PC-9 (cell line): ENCODE measurements around the gene BDKRB1. TPM values are rescaled to one million over a fixed set of nuclear protein-coding genes. Genes with fewer than 3 reads are reported as not detected.

Experiments
- Bru-seq: library from RNA; stranded (reverse); fragments of 400-500 nt; gene quantifications from one replicate; lab custom pipeline; 2021; lab: Mats Ljungman, UMichigan
- BruChase-seq, 2 experiments: library from RNA; stranded (reverse); fragments of 400-500 nt; gene quantifications; one replicate each; lab custom pipeline; 2021; lab: Mats Ljungman, UMichigan
- BruUV-seq: library from RNA; stranded (reverse); fragments of 400-500 nt; replicated peaks from 2 replicates; lab custom pipeline; 2021; lab: Mats Ljungman, UMichigan
- CTCF ChIA-PET: fragments of 300-600 bp; sonication (Branson Sonifier 250); formaldehyde crosslinking; loops from one replicate; lab custom pipeline; 2022; ENCODE audit warnings: antibody characterized with exemption; lab: Charles Lee
- POLR2A ChIA-PET: fragments of 300-600 bp; sonication (Branson Sonifier 250); formaldehyde crosslinking; loops from one replicate; lab custom pipeline; 2022; ENCODE audit warnings: antibody characterized with exemption; ENCODE audit not compliant: unreplicated experiment; lab: Charles Lee
- DNase-seq, 2 experiments: peaks; one replicate each; pipeline versions ENCODE4 v3.0.0 to v3.0.0-alpha.2; 2015 to 2022; ENCODE audit warnings: mixed read lengths in 1 of 2
- H2AFZ ChIP-seq: fragments of 200-600 bp; sonication (generic); 2 replicates; pipeline ENCODE4 v1.8.1; 2017; ENCODE audit warnings: antibody characterized with exemption
- H3F3A ChIP-seq: fragments of 200-600 bp; sonication (generic); 2 replicates; pipeline ENCODE4 v1.8.1; 2017; ENCODE audit warnings: antibody characterized with exemption, mild to moderate bottlenecking, low read depth; ENCODE audit not compliant: insufficient read depth
- H3K27ac ChIP-seq: fragments of 200-600 bp; sonication (generic); 2 replicates; pipeline ENCODE4 v1.6.1; 2016; ENCODE audit warnings: mixed run types
- H3K27me3 ChIP-seq: fragments of 200-600 bp; sonication (generic); 2 replicates; pipeline ENCODE4 v1.6.1; 2016; ENCODE audit warnings: low read depth, mixed run types; ENCODE audit not compliant: insufficient read depth
- H3K36me3 ChIP-seq: fragments of 200-600 bp; sonication (generic); 2 replicates; pipeline ENCODE4 v1.6.1; 2016; ENCODE audit warnings: low read depth, mixed run types
- H3K4me1 ChIP-seq: fragments of 200-600 bp; sonication (generic); replicated peaks from 2 replicates; pipeline ENCODE4 v1.6.1; 2016; ENCODE audit warnings: mixed run types; ENCODE audit not compliant: insufficient read depth
- H3K4me2 ChIP-seq: fragments of 200-600 bp; sonication (generic); 2 replicates; pipeline ENCODE4 v1.6.1; 2017; ENCODE audit warnings: mixed run types
- H3K4me3 ChIP-seq: fragments of 200-600 bp; sonication (generic); 2 replicates; pipeline ENCODE4 v1.6.1; 2016; ENCODE audit warnings: mixed run types
- H3K79me2 ChIP-seq: fragments of 200-600 bp; sonication (generic); 2 replicates; pipeline ENCODE4 v1.6.1; 2017; ENCODE audit warnings: low read depth, mixed run types
- H3K9me2 ChIP-seq: fragments of 200-600 bp; sonication (generic); 2 replicates; pipeline ENCODE4 v1.8.1; 2017; ENCODE audit warnings: mild to moderate bottlenecking; ENCODE audit not compliant: insufficient read depth
- H3K9me3 ChIP-seq: fragments of 200-600 bp; sonication (generic); 2 replicates; pipeline ENCODE4 v1.8.1; 2016; ENCODE audit warnings: low read depth; ENCODE audit not compliant: insufficient read depth
- H4K20me1 ChIP-seq: fragments of 200-600 bp; sonication (generic); 2 replicates; pipeline ENCODE4 v1.8.1; 2017; ENCODE audit not compliant: insufficient read depth
- EZH2 ChIP-seq: fragments of 200-600 bp; sonication (generic); IDR thresholded peaks from 2 replicates; pipeline ENCODE4 v1.8.0; 2017; ENCODE audit warnings: antibody characterized with exemption, low read depth
- intact Hi-C: fragments of 100-400 bp; cut with micrococcal nuclease; formaldehyde crosslinking; loops from one replicate; pipeline ENCODE4 v1.10.0; 2022; ENCODE audit not compliant: unreplicated experiment
- long read RNA-seq: library from polyadenylated mRNA; stranded (forward); transcript quantifications from one replicate; pipeline ENCODE4 v2.0.0, GENCODE V29; 2022
- total RNA-seq: library from RNA; stranded (reverse); gene quantifications from 2 replicates; pipeline ENCODE4 v1.2.3, GENCODE V29; 2021
- TF ChIP-seq, protein P1 (sequence below): fragments of 200-600 bp; sonication (generic); conservative IDR thresholded peaks from 2 replicates; pipeline ENCODE4 v1.6.1; 2017; ENCODE audit warnings: mixed run types, antibody characterized with exemption, mild to moderate bottlenecking, moderate library complexity

The BDKRB1 gene
- total RNA-seq: not detected in 2 replicates
- not detected for Bru-seq, nascent RNA
- percentile 4 among the genes with signal in this experiment for BruChase-seq, experiment 1, labeled RNA remaining after a 2-hour chase
- BruChase-seq, experiment 2, labeled RNA remaining after a 6-hour chase: not detected
- long read RNA-seq: 0 reads

- Histone ChIP-seq H3K4me2 (no peak within 1 kb of the TSS), H3K4me3 (no peak within 1 kb of the TSS), H3K4me1 (peaks cover 22% of the 10 kb centered on the region), H3F3A (peaks cover 8% of the 10 kb centered on the region; the same call in 1 of the 2 replicates), H4K20me1 (no peaks in the 10 kb centered on the region), H3K27me3 (no peaks in the 10 kb centered on the region), H2AFZ (no peak within 1 kb of the TSS), H3K36me3 (no peaks in the 10 kb centered on the region), H3K79me2 (no peaks in the 10 kb centered on the region), H3K27ac (no peak within 1 kb of the TSS), H3K9me2 (no peaks in the 10 kb centered on the region), H3K9me3 (no peaks in the 10 kb centered on the region)
- TF ChIP-seq, protein P1, sequence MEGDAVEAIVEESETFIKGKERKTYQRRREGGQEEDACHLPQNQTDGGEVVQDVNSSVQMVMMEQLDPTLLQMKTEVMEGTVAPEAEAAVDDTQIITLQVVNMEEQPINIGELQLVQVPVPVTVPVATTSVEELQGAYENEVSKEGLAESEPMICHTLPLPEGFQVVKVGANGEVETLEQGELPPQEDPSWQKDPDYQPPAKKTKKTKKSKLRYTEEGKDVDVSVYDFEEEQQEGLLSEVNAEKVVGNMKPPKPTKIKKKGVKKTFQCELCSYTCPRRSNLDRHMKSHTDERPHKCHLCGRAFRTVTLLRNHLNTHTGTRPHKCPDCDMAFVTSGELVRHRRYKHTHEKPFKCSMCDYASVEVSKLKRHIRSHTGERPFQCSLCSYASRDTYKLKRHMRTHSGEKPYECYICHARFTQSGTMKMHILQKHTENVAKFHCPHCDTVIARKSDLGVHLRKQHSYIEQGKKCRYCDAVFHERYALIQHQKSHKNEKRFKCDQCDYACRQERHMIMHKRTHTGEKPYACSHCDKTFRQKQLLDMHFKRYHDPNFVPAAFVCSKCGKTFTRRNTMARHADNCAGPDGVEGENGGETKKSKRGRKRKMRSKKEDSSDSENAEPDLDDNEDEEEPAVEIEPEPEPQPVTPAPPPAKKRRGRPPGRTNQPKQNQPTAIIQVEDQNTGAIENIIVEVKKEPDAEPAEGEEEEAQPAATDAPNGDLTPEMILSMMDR: no peak
- intact Hi-C loops: no loop called here
- CTCF ChIA-PET: no interaction called here
- DNase-seq: peak in 1 of 2 experiments; percentile 59
- POLR2A ChIA-PET: no interaction called here
- no TSS peak for BruUV-seq
Measured at GRCh38 chr14:96255501-96256366, at the start of gene BDKRB1. BDKRB1 (plus strand) TSS chr14:96256210; CDS start chr14:96263683, 7,473 bp downstream.

- POLR2A ChIA-PET: interaction anchor here (0.7 kb wide), 1 partner anchor 90 kb away, joined by 4 read pairs; no protein-coding TSS in a partner anchor
- peak overlapping the region; percentile 86 for H3K4me2 ChIP-seq
- intact Hi-C loops: loop anchor here (10.0 kb wide), 1 partner anchor 102 kb away; no protein-coding TSS in a partner anchor
- DNase-seq: peak; percentile 30 to 76
- H4K20me1 ChIP-seq: no peaks in the 10 kb centered on the region
- 0 out of 2 replicates have a peak overlapping the region, but pooled peaks have one; percentile 17 for H3K27ac ChIP-seq
- CTCF ChIA-PET: no interaction called here
- H2AFZ ChIP-seq: no peak overlapping the region
- peak overlapping the region; percentile 59; the same call in 1 of the 2 replicates for H3K4me3 ChIP-seq
- BruUV-seq: no TSS peak
- H3K9me2 ChIP-seq: no peaks in the 10 kb centered on the region
- H3F3A ChIP-seq: peaks cover 27% of the 10 kb centered on the region
- no peaks in the 10 kb centered on the region for H3K9me3 ChIP-seq
- TF ChIP-seq EZH2: no peak
- TF ChIP-seq, protein P1: no peak
- H3K4me1 ChIP-seq: peaks cover 40% of the 10 kb centered on the region
- no peaks in the 10 kb centered on the region for H3K36me3 ChIP-seq
- H3K27me3 ChIP-seq: no peaks in the 10 kb centered on the region
- H3K79me2 ChIP-seq: peaks cover 7% of the 10 kb centered on the region; the same call in 1 of the 2 replicates
Measured at GRCh38 chr14:96206461-96206860, 49.5 kb upstream of the BDKRB1 start.

- H2AFZ ChIP-seq: no peak overlapping the region
- H4K20me1 ChIP-seq: no peaks in the 10 kb centered on the region
- ChIA-PET CTCF (no interaction called here), POLR2A (no interaction called here)
- intact Hi-C loops: loop anchor here (10.0 kb wide), 1 partner anchor 103 kb away; no protein-coding TSS in a partner anchor
- no peak overlapping the region for H3K4me3 ChIP-seq
- no peaks in the 10 kb centered on the region for H3K36me3 ChIP-seq
- no peaks in the 10 kb centered on the region for H3K9me2 ChIP-seq
- H3F3A ChIP-seq: peaks cover 27% of the 10 kb centered on the region
- no peak for DNase-seq
- no peak overlapping the region for H3K27ac ChIP-seq
- peaks cover 7% of the 10 kb centered on the region; the same call in 1 of the 2 replicates for H3K79me2 ChIP-seq
- H3K27me3 ChIP-seq: no peaks in the 10 kb centered on the region
- no peak for TF ChIP-seq EZH2
- TF ChIP-seq, protein P1: no peak
- H3K9me3 ChIP-seq: no peaks in the 10 kb centered on the region
- BruUV-seq: no TSS peak
- no peak overlapping the region for H3K4me2 ChIP-seq
- peaks cover 40% of the 10 kb centered on the region for H3K4me1 ChIP-seq
Measured at GRCh38 chr14:96207686-96208085, 48.3 kb upstream of the BDKRB1 start.
